ENCODE data around the gene SHROOM3. TPM values are rescaled to one million over a fixed set of nuclear protein-coding genes. Genes with fewer than 3 reads are reported as not detected.

SHROOM3 gene
- polyA plus RNA-seq, 1 experiment: 9.5 TPM

DNA sequence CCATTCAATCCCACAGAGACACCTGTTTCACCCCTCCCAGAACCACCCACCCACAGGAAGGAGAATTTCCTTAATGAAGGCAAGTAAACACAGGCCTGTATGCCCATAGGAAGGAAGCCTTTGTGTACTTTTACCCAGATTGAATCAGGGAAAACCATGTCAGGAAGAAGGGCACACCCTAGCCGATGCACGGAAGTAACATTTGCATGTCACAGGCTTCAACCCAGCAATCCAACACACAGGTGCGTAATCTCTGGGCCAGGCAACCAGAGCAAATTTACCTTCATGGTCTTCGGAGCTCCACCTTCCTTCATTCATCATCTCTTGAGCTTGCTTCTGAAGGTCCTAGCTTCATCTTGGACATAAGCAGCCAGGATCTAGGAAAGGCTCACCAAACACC, 206.3 kb downstream of the SHROOM3 start:
- TF ChIP-seq, protein P1, sequence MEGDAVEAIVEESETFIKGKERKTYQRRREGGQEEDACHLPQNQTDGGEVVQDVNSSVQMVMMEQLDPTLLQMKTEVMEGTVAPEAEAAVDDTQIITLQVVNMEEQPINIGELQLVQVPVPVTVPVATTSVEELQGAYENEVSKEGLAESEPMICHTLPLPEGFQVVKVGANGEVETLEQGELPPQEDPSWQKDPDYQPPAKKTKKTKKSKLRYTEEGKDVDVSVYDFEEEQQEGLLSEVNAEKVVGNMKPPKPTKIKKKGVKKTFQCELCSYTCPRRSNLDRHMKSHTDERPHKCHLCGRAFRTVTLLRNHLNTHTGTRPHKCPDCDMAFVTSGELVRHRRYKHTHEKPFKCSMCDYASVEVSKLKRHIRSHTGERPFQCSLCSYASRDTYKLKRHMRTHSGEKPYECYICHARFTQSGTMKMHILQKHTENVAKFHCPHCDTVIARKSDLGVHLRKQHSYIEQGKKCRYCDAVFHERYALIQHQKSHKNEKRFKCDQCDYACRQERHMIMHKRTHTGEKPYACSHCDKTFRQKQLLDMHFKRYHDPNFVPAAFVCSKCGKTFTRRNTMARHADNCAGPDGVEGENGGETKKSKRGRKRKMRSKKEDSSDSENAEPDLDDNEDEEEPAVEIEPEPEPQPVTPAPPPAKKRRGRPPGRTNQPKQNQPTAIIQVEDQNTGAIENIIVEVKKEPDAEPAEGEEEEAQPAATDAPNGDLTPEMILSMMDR (IDR thresholded peaks at IDR 0.05; ENCODE audit: low read depth, low read length): no peak
- CTCF ChIA-PET: interaction anchor here (1.5 kb wide), 1 partner anchor 210 kb away, joined by 6 read pairs; no protein-coding TSS in a partner anchor
- POLR2A ChIA-PET: no interaction called here
- Histone ChIP-seq H3K9me3 (ENCODE audit: control insufficient read depth, insufficient read depth, low read length) (no peaks in the 10 kb centered on the region), H3K27me3 (ENCODE audit: control insufficient read depth, insufficient read depth, low read length) (no peaks in the 10 kb centered on the region), H3K4me3 (ENCODE audit: low read depth, low read length) (no peak overlapping the region), H3K27ac (ENCODE audit: low read depth, low read length) (no peak overlapping the region)
- DNase-seq (ENCODE audit: low read depth, low spot score): no peak

DNA sequence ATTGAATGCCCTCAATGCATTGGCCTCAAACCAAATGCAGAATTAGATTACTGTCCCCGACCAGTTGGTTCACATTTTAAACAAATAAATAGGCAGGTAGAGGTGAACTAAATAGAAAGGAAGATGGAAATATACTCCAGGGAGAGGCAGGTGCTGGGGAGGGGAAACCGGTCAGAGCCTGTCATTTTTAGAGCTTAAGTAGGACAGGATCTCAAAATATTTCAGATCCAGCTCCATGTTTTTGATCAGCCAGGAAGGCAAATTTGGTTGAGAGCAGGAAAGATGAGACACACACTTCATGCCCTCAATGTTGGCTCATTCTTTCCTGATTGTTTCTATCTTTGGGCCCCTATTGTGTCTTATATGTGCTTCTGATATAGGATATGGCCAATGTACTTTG, 206.7 kb downstream of the SHROOM3 start:
- DNase-seq (ENCODE audit: low read depth, low spot score): no peak
- Histone ChIP-seq H3K4me3 (ENCODE audit: low read depth, low read length) (no peak overlapping the region), H3K27me3 (ENCODE audit: control insufficient read depth, insufficient read depth, low read length) (no peaks in the 10 kb centered on the region), H3K27ac (ENCODE audit: low read depth, low read length) (no peak overlapping the region), H3K9me3 (ENCODE audit: control insufficient read depth, insufficient read depth, low read length) (no peaks in the 10 kb centered on the region)
- CTCF ChIA-PET: interaction anchor here (1.5 kb wide), 1 partner anchor 211 kb away, joined by 6 read pairs; no protein-coding TSS in a partner anchor
- POLR2A ChIA-PET: no interaction called here
- TF ChIP-seq, protein P1 (IDR thresholded peaks at IDR 0.05; ENCODE audit: low read depth, low read length): no peak

DNA sequence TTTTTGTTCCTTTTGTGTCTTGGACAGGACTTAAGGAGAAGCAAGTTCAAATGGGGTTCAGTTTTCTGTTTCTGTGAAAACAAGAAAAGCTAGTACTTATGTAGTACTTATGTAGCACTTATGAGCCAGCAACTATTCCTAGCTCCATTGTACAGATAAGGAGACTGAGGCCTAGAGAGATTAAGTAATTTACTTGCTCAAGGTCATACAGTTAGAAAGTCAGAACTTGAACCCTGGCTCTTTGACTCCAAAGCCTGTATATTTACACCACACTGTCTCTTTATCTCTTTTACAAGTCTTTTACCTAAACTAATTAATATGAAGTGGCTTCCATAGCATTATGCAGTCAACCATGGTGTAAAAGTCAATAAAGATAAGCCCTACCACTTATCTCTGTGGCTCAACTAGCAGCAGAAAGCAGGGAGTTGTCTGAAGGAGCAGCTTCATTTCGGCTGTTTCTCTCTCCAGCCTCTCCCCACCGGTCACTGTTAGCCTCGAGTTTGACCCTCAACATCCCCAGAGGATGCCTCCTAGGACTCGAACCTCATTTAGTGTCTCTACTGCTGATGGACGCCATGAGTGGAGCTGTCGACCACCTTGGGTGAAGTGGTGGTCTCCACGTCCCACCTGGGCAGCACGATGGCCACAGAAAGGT, 209.9 kb downstream of the SHROOM3 start:
- ChIA-PET POLR2A (no interaction called here), CTCF (interaction anchor here (0.6 kb wide), 1 partner anchor 199 kb away, joined by 4 read pairs; no protein-coding TSS in a partner anchor)
- TF ChIP-seq, protein P1 (IDR thresholded peaks at IDR 0.05; ENCODE audit: low read depth, low read length): no peak
- Histone ChIP-seq H3K9me3 (ENCODE audit: control insufficient read depth, insufficient read depth, low read length) (no peaks in the 10 kb centered on the region), H3K27me3 (ENCODE audit: control insufficient read depth, insufficient read depth, low read length) (no peaks in the 10 kb centered on the region), H3K4me3 (ENCODE audit: low read depth, low read length) (no peak overlapping the region), H3K27ac (ENCODE audit: low read depth, low read length) (no peak overlapping the region)
- no peak for DNase-seq (ENCODE audit: low read depth, low spot score)

DNA sequence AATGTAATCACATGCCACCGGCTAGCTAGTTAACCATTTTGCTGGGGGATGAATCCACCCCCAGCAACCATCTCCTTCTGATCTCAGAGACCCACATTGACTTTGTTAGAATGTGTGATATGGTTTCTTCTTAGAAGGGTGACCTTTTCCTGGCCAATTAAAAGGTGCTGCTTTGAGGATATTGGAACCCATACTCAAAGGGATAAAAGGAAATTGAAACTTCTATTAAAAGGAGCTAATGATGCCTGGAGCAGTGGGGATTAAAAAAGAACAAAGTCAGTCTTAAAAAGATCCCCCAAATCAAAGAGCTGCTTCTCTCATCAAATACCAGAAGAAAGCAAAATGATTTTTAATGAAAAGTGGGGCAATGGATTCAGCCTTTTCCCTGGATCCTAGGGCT, 214.1 kb downstream of the SHROOM3 start:
- no peak for DNase-seq (ENCODE audit: low read depth, low spot score)
- Histone ChIP-seq H3K4me3 (ENCODE audit: low read depth, low read length) (no peak overlapping the region), H3K27me3 (ENCODE audit: control insufficient read depth, insufficient read depth, low read length) (no peaks in the 10 kb centered on the region), H3K9me3 (ENCODE audit: control insufficient read depth, insufficient read depth, low read length) (no peaks in the 10 kb centered on the region), H3K27ac (ENCODE audit: low read depth, low read length) (no peak overlapping the region)
- TF ChIP-seq, protein P1 (IDR thresholded peaks at IDR 0.05; ENCODE audit: low read depth, low read length): no peak
- POLR2A ChIA-PET: no interaction called here
- CTCF ChIA-PET: no interaction called here

DNA sequence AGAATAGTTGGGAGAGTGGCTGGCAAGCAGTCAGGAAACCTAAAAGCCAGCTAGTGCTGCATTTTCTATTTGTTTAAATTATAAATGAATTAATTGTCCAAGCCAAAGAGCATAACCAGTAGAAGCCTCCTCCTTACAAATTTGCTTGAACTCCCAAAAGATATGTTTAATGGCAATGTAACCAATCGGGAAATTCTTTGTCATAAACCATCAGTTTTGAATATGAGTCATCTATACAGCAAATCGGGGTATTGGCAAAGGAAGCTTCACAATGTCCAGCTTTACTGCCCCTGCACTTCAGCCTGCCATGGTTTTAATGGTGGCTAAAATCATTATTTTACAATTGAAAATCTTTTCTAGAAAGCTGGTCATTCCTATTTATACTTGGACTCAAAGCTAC, 216.6 kb downstream of the SHROOM3 start:
- Histone ChIP-seq H3K9me3 (ENCODE audit: control insufficient read depth, insufficient read depth, low read length) (no peaks in the 10 kb centered on the region), H3K4me3 (ENCODE audit: low read depth, low read length) (no peak overlapping the region), H3K27me3 (ENCODE audit: control insufficient read depth, insufficient read depth, low read length) (no peaks in the 10 kb centered on the region), H3K27ac (ENCODE audit: low read depth, low read length) (no peak overlapping the region)
- no peak for DNase-seq (ENCODE audit: low read depth, low spot score)
- ChIA-PET CTCF (interaction anchor here (0.6 to 1.7 kb wide), 2 partner anchors 147 to 432 kb away, joined by 3 to 4 read pairs; no protein-coding TSS in a partner anchor), POLR2A (no interaction called here)
- TF ChIP-seq, protein P1 (IDR thresholded peaks at IDR 0.05; ENCODE audit: low read depth, low read length): no peak
